GM12874 (cell line): ENCODE data around the gene POLD4.

Experiments
- TF ChIP-seq, protein P1 (sequence below): IDR thresholded peaks from 2 replicates; pipeline ENCODE4 v1.5.1; 2011; ENCODE audit warnings: low read depth, mild to moderate bottlenecking, control low read depth, low read length, moderate library complexity; ENCODE audit not compliant: insufficient read depth

POLD4 gene

DNA sequence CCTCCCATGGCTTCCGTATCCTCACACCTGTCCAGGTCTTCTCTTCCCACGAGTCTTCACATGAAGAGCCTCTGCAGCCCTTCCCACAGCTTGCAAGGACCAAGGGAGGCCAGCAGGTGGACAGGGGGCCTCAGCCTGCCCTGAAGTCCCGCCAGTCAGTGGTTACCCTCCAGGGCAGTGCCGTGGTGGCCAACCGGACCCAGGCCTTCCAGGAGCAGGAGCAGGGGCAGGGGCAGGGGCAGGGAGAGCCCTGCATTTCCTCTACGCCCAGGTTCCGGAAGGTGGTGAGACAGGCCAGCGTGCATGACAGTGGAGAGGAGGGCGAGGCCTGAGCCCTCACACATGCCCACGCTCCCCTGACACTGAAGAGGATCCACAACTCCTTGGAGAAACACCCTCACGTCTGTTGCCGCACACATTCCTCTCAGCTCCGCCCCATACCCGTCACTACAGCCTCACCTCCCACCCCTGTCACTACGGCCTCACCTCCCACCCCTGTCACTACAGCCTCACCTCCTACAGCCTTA is 41.7 kb downstream of the POLD4 start:
- TF ChIP-seq, protein P1, sequence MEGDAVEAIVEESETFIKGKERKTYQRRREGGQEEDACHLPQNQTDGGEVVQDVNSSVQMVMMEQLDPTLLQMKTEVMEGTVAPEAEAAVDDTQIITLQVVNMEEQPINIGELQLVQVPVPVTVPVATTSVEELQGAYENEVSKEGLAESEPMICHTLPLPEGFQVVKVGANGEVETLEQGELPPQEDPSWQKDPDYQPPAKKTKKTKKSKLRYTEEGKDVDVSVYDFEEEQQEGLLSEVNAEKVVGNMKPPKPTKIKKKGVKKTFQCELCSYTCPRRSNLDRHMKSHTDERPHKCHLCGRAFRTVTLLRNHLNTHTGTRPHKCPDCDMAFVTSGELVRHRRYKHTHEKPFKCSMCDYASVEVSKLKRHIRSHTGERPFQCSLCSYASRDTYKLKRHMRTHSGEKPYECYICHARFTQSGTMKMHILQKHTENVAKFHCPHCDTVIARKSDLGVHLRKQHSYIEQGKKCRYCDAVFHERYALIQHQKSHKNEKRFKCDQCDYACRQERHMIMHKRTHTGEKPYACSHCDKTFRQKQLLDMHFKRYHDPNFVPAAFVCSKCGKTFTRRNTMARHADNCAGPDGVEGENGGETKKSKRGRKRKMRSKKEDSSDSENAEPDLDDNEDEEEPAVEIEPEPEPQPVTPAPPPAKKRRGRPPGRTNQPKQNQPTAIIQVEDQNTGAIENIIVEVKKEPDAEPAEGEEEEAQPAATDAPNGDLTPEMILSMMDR = no peak

DNA sequence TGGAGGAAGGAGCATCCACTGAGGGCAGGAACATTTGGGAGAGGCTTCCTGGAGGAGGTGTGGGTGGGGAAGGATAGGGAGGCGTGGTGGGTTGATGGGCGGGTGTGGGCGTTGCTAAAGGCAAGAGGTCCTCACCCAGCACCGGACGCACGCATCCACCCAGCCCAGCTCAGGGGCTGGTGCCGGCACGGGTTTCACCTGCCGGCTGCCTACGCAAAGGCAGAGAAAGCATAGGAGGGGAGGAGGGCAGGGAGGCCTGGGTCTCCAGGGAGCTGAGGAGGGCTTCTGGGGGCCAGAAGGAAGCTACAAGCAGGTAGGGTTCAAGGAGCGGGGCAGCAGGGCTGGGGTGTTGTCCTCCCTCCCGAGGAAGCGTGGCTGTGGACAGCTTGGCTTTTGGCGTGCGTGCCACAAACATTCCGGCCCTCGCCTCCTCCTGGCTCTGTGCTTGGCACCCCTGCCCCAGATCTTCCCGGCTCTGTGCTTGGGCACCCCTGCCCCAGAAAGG is 42.2 kb downstream of the POLD4 start:
- TF ChIP-seq, protein P1 = no peak

GRCh38 chr11:67310246-67311050 is 42.9 kb downstream of the POLD4 start:
- TF ChIP-seq, protein P1 = no peak

GRCh38 chr11:67309661-67310061 is 43.7 kb downstream of the POLD4 start:
- TF ChIP-seq, protein P1 = no peak

DNA sequence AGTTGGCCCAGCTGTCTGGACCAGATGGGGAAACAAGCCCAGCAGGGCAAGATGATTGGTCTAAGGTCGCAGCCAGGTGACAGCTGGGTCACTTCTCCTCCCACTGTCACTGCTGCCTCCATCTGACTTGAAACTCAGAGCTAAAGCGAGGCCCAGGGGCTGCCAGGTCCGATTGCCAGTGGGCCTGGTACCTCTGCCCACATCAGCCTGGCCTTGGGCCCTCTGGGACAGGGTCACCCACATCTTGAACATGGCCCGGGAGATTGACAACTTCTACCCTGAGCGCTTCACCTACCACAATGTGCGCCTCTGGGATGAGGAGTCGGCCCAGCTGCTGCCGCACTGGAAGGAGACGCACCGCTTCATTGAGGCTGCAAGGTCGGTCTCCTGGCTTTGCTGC is 44.2 kb downstream of the POLD4 start:
- TF ChIP-seq, protein P1 = no peak

GRCh38 chr11:67308031-67308866 is 45.1 kb downstream of the POLD4 start:
- TF ChIP-seq, protein P1 = no peak

DNA sequence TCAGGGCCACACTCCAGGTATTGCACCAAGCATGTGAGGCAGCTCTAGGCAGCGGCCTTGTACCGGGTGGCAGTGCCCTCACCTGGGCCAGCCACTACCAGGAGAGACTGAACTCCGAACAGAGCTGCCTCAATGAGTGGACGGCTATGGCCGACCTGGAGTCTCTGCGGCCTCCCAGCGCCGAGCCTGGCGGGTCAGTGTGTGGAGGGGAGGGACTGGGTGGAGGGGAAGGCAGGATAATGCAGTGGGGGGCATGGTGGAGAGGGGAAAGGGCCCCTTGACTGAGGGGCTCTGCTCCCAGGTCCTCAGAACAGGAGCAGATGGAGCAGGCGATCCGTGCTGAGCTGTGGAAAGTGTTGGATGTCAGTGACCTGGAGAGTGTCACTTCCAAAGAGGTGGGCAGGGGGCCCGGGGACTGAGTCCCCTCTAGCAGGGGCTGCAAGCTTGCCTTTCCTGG is 45.8 kb downstream of the POLD4 start:
- TF ChIP-seq, protein P1 = no peak
